SK-N-SH (cell line): ENCODE measurements around the gene PIP4K2C.
"Not testable (repeated sequence)": the region's sequence is repeated elsewhere in the genome, so short reads cannot be mapped to it uniquely, and the experiment has no call there.

Source experiments
- CHD2 ChIP-seq: fragments of 150-350 bp; IDR thresholded peaks from 2 replicates; pipeline ENCODE4 v1.6.1; 2018; ENCODE audit warnings: low read length; ENCODE audit not compliant: partially characterized antibody
- CTCF ChIP-seq: fragments of 200-600 bp; sonication (generic); IDR thresholded peaks from 2 replicates; pipeline ENCODE4 v1.6.1; 2017; ENCODE audit warnings: antibody characterized with exemption, mild to moderate bottlenecking, moderate library complexity
- EP300 ChIP-seq, 2 experiments: IDR thresholded peaks; 2 replicates each; pipeline versions ENCODE4 v1.4.0 to v1.6.1; 2012; ENCODE audit warnings: borderline replicate concordance in 1 of 2, low read depth in 1 of 2, low read length in 1 of 2
- EZH2phosphoT487 ChIP-seq: fragments of 200-600 bp; sonication (generic); IDR thresholded peaks from 2 replicates; pipeline ENCODE4 v1.6.1; 2017; ENCODE audit warnings: low read depth, mixed run types, mild to moderate bottlenecking, antibody characterized with exemption, moderate library complexity, borderline replicate concordance
- FOSL2 ChIP-seq: IDR thresholded peaks from 2 replicates; pipeline ENCODE4 v1.4.0; 2012; ENCODE audit warnings: low read depth, mild to moderate bottlenecking, moderate library complexity, borderline replicate concordance
- FOXJ3 ChIP-seq: sonication (generic); formaldehyde crosslinking; IDR thresholded peaks from 2 replicates; pipeline ENCODE4 v1.5.1; 2020; ENCODE audit warnings: mild to moderate bottlenecking, missing genetic modification reagents
- JUND ChIP-seq: IDR thresholded peaks from 2 replicates; pipeline ENCODE4 v1.4.0; 2012
- POLR2AphosphoS5 ChIP-seq: IDR thresholded peaks from 2 replicates; pipeline ENCODE4 v1.6.1; 2012; ENCODE audit warnings: low read depth, low read length
- RAD21 ChIP-seq: IDR thresholded peaks from 2 replicates; pipeline ENCODE4 v1.6.1; 2012; ENCODE audit warnings: mild to moderate bottlenecking, low read length
- RCOR1 ChIP-seq: fragments of 150-350 bp; IDR thresholded peaks from 2 replicates; pipeline ENCODE4 v1.6.1; 2017; ENCODE audit warnings: antibody characterized with exemption, low read length
- TF ChIP-seq, protein P1 (sequence below): IDR thresholded peaks from 2 replicates; pipeline ENCODE4 v1.4.0; 2012; ENCODE audit warnings: low read depth, borderline replicate concordance

- not testable (repeated sequence) for TF ChIP-seq CTCF; JUND; EP300 (IDR thresholded peaks at IDR 0.05; ENCODE audit: borderline replicate concordance in 1 of 2, low read depth in 1 of 2, low read length in 1 of 2); EZH2phosphoT487; RAD21; CHD2; FOXJ3 (CRISPR knock-in tag); RCOR1; POLR2AphosphoS5; FOSL2
- TF ChIP-seq, protein P1, sequence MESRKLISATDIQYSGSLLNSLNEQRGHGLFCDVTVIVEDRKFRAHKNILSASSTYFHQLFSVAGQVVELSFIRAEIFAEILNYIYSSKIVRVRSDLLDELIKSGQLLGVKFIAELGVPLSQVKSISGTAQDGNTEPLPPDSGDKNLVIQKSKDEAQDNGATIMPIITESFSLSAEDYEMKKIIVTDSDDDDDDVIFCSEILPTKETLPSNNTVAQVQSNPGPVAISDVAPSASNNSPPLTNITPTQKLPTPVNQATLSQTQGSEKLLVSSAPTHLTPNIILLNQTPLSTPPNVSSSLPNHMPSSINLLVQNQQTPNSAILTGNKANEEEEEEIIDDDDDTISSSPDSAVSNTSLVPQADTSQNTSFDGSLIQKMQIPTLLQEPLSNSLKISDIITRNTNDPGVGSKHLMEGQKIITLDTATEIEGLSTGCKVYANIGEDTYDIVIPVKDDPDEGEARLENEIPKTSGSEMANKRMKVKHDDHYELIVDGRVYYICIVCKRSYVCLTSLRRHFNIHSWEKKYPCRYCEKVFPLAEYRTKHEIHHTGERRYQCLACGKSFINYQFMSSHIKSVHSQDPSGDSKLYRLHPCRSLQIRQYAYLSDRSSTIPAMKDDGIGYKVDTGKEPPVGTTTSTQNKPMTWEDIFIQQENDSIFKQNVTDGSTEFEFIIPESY: not testable (repeated sequence)
These were observed 55.1 kb downstream of the PIP4K2C start for GRCh38 chr12:57645990-57646658.
